ENCODE measurements around the gene POLE.

GRCh38 chr12:132586929-132587328 is 100.2 kb downstream of the POLE start:
- TF ChIP-seq, protein P1, sequence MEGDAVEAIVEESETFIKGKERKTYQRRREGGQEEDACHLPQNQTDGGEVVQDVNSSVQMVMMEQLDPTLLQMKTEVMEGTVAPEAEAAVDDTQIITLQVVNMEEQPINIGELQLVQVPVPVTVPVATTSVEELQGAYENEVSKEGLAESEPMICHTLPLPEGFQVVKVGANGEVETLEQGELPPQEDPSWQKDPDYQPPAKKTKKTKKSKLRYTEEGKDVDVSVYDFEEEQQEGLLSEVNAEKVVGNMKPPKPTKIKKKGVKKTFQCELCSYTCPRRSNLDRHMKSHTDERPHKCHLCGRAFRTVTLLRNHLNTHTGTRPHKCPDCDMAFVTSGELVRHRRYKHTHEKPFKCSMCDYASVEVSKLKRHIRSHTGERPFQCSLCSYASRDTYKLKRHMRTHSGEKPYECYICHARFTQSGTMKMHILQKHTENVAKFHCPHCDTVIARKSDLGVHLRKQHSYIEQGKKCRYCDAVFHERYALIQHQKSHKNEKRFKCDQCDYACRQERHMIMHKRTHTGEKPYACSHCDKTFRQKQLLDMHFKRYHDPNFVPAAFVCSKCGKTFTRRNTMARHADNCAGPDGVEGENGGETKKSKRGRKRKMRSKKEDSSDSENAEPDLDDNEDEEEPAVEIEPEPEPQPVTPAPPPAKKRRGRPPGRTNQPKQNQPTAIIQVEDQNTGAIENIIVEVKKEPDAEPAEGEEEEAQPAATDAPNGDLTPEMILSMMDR (conservative IDR thresholded peaks at IDR 0.05), result no peak
- TF ChIP-seq EZH2 (IDR thresholded peaks at IDR 0.05; ENCODE audit: low read depth), result no peak
